OCI-LY1 (cell line): ENCODE measurements around the gene MRTFB.

Source experiments
- CTCF ChIP-seq: fragments of 200-600 bp; sonication (generic), shearing (Covaris generic); IDR thresholded peaks from 2 replicates; pipeline ENCODE4 v1.5.1; 2017; ENCODE audit warnings: mild to moderate bottlenecking, antibody characterized with exemption, low read length, moderate library complexity, mixed read lengths
- EZH2 ChIP-seq: fragments of 200-600 bp; sonication (generic), shearing (Covaris generic); IDR thresholded peaks from 2 replicates; pipeline ENCODE4 v1.8.0; 2017; ENCODE audit warnings: borderline replicate concordance, mixed run types, mild to moderate bottlenecking, antibody characterized with exemption, low read length, moderate library complexity, mixed read lengths

DNA sequence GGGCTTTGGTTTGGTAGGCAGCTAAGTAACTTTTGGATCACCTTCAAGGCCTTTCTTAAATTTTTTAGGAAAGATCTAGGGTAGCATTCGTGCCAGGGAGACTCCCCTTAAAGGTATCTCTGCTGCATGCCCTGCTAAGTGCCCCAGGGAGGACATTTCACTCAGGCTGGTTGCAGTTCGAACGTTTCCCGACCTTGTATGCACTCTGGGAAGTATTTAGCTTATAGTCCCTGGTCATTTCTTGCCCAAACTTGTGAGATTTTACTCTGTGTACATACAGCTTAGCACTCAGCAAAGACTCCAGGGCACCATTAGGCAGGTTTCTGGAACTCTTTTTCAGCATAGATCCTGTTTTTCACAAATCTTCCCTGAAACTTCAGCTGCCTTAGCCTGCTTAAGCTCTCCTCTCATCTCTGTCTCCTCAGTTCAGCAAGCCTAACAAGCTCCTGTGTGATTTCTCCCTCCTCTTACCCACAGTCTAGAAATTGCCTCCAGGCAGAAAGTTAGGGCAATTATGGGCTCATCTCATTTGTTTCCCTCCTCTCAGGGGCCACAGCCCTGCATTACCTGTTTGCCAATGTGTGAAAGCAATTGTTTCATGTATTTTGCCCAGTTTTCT lies 84.6 kb downstream of the MRTFB start:
- no peak for TF ChIP-seq CTCF
- no peak for TF ChIP-seq EZH2
